Measurements from ENCODE around the gene LRRN4CL.
"Not testable (repeated sequence)": the region's sequence is repeated elsewhere in the genome, so short reads cannot be mapped to it uniquely, and the experiment has no call there.

LRRN4CL gene

DNA sequence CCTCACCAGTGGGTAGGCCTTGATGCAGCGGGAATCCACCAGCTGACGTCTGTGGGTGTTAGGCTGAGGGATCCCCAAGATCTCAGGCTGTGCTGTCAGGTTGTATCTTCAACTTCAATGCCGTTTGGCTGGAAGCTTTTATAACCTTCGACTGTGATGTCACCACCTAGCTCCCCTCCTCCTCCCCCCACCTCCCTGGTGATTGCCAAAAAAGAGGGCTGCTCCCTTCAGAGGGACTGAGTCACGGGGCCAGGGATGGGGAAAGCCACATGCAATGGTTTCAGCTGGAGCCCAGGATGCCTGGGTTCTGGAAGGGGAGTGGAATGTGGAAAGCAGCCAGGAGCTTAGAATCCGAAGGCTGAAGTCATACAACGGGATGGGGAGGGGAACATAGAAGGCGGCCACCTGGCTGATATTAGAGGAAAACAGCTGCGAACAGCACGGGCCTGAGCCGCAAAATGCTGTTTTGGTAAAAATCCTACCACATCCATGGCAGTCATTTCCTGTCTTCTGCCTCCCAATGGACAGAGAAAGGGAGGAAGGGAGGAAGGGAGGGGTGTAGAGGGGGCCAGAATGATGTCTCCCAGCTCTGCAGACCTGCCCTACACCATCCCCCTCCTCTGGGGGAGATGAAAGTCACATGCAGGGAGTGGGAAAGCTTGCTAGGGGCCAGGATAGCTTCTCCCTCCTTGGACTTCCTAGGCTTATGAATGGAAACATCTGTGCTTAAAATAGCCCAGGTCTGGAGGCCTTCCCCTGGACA, at the start of gene LRRN4CL:
Gene LRRN4CL (minus strand): TSS at position 110 of the 763 bp plus-strand sequence. CDS start 1,022 bp downstream, outside the sequence.
- DNase-seq (ENCODE audit: extremely low read depth in 1 of 2, low read depth in 1 of 2), result no peak

DNA sequence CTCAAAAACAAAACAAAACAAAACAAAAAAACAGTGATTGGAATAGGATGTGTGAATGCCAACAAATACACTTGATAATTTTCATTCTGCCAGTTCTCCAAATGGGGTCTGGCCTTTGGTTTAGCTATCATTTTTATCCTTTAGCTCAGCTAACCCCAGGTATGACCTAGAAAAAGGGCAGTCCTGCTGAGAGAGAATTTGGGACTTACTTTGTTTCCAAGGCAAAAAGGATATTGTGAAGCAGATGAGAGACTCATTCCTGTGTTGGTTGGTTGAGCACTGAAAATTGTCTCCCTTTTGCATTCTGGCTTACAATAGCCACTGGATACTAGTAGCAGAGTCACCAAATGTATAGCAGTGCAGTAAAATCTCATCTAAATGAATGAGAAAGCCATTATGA, 47.9 kb upstream of the LRRN4CL start:
- DNase-seq (ENCODE audit: extremely low read depth in 1 of 2, low read depth in 1 of 2), result no peak

DNA sequence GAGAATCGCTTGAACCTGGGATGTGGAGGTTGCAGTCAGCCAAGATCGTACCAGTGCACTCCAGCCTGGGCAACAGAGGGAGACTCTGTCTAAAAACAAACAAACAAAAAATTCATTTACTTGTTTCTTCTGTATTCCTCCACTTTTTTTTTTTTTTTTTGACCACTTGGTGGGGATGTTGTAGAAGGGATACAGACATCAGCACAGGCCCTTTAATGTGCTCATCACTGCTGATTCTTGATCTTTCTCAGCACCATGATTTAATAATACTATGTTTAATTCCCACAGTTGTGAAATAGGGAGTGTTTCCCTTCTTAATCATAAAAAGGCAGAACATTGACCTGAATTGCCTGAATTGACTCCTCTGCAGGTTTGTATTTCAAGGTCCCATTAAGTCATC, 43.5 kb upstream of the LRRN4CL start:
- no peak for DNase-seq (ENCODE audit: extremely low read depth in 1 of 2, low read depth in 1 of 2)

DNA sequence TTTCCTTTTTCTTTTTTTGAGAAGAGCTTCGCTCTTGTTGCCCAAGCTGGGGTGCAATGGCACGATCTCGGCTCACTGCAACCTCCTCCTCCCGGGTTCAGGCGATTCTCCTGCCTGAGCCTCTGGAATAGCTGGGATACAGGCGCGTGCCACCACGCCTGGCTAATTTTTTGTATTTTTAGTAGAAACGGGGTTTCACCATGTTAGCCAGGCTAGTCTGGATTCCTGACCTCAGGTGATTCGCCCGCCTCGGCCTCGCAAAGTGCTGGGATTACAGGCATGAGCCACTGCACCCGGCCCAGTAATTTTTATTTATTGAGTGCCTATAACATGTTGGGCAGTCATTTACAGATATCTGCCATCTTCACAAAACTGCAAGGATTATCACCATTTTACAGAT, 40.7 kb upstream of the LRRN4CL start:
- DNase-seq (ENCODE audit: extremely low read depth in 1 of 2, low read depth in 1 of 2), result not testable (repeated sequence)

DNA sequence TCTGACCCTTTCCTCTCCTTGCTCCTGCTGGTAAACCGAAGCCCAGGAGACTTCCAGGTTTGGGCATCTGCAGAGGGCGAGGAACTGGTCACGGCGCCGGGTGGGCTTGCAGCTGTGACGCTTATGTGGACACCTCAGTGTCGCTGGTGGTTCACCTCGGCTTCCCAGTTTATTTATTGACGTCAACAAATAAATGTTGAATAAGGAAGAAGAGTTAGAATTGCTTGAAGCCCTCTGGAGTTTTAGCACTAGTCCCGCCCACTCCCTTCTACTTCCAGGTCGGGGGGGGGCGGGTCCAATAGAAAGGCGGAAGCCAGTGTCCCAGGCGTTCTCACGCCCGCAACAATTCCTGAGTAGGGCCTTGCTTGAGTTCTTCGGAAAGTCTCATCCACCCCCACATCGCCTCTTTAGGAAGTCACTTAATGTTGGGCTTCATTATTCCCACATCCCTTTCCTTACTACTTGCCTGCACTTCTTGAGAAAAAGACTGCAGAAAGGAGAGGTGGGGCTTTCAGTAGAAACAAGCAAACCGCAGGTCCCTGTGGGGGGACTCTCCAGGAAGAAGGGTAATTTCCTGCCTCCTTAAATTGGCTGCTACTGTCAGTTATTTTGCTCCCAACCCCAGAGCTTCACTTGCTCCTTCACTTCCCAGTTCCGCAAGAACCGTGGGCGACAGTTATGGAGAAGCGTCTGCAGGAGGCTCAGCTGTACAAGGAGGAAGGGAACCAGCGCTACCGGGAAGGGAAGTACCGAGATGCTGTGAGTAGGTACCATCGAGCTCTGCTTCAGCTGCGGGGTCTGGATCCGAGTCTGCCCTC, 39.0 kb upstream of the LRRN4CL start, which contains the start of gene TTC9C:
Gene TTC9C (plus strand): TSS at position 316 of the 818 bp plus-strand sequence. CDS start 363 bp downstream, at position 679.
- DNase-seq (ENCODE audit: extremely low read depth in 1 of 2, low read depth in 1 of 2), result peak; percentile 58 to 79

DNA sequence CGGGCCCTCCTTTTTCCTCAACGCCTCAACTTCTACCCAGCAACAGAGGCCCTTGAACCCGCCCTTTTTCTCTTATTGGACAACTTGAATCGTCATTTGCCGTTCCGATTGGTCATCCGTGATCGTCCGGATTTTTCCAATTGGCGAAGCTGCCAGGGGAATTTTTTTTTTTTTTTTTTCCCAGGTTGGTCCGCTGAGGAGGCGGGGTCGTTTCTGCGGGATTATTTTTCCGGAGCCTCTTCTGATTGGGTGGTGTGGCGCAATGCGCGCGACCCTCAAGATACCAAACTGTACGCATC, 38.5 kb upstream of the LRRN4CL start:
- DNase-seq (ENCODE audit: extremely low read depth in 1 of 2, low read depth in 1 of 2), result peak; percentile 59 to 84

DNA sequence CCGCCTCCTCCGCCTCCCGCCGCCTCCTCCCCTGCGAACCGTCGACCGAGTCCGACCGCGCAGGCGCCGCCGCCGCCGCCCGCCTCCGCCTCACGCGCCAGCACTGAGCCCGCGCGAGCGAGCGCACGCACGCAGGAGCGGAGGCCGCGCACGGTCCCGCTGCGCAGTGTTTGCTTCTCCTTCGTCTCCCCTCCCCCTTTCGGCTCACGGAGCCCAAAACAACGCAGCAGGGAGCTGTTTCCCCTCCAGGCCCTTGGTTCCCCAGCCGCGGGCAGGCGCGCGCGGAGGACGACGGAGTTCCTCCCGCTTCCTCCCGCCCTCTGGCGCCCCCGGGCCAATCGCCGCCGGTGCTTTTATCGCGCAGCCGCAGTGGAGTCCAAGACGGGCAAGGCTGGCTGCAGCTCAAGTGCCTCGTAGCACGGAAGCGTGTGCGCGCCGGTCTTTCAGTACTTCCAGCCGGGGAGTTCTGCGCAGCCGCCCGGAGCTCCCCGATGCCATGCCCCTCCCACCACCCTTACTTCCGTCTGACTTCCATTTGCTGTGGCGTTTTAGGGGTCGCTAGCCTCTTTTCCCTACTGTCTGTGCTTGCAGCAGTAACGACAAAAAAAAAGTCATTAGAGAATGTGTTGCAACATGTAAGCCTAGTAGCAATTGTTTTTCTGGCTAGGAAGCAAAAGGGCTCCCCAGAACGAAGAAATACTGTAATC, 38.0 kb upstream of the LRRN4CL start, which contains the start of gene HNRNPUL2:
Gene HNRNPUL2 (minus strand): TSS at position 293 of the 707 bp plus-strand sequence. CDS start 301 bp downstream, outside the sequence.
- DNase-seq (ENCODE audit: extremely low read depth in 1 of 2, low read depth in 1 of 2), result peak; percentile 98

DNA sequence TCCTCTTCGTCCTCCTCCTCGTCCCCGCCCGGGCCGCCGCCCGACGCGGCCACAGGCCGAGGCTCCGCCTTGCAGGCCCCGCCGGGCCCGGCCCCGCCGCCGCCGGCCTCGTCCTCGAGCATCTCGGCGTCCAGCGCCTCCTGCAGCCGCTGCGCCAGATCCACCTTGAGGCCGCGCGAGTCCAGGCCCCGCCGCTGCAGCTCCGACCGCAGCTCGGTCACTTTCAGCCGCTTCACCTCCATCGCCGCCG, 37.5 kb upstream of the LRRN4CL start:
- peak in 1 of 2 donors; percentile 16 for DNase-seq (ENCODE audit: extremely low read depth in 1 of 2, low read depth in 1 of 2)

DNA sequence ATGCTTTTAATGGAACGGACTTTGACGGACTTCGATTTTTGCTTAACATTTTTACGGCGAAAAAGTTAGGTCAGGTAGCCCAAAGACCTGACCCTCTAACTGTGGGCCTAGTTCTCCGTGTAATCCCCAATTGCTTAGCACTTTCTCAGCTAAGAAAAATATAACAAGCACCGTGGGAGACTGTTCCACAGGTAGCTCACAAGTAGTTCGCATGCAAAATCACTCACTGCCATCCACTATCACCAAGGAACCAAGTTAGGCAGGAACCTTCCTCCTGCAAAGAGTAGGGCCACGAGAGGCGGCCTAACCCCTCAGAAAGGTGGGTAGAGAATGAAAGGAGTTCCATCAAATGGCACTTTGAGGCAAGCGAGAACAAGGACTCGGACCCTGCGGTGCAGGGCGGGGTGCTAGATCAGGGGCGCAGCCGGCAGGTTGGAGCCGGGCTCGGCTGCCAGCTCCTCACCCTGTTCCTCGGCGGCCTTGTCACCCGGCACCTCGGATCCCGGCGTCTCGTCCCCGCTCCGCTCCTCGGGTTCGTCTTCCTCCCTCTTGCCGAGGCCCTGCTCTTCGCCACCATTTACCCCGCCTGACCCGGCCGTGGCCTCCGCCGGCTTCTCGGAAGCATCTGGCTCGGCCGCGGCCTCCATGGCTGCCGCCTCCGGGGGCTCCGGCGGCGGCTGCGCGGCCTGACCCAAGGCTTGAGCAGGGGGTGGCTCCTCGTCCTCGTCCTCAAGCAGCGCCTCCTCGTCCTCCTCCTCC, 37.0 kb upstream of the LRRN4CL start:
- DNase-seq (ENCODE audit: extremely low read depth in 1 of 2, low read depth in 1 of 2), result no peak

DNA sequence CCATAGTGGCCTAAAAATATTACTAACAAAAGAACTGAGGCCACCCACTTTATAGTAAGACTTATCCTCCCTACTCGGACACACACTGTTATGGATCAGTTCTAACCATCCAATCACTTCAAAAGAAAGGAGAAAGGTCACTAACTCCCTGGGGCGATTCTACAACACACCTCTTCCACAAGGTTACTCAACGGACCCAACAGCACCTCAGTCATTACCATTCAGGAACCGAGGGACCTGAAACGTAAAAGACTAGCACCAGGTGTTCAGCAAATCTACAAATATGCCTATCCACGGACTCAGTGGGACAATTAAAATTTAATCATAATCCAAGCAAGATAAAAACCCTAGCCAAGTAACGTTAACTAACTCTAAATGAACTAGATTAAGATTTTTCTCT, 36.3 kb upstream of the LRRN4CL start:
- DNase-seq (ENCODE audit: extremely low read depth in 1 of 2, low read depth in 1 of 2), result no peak

DNA sequence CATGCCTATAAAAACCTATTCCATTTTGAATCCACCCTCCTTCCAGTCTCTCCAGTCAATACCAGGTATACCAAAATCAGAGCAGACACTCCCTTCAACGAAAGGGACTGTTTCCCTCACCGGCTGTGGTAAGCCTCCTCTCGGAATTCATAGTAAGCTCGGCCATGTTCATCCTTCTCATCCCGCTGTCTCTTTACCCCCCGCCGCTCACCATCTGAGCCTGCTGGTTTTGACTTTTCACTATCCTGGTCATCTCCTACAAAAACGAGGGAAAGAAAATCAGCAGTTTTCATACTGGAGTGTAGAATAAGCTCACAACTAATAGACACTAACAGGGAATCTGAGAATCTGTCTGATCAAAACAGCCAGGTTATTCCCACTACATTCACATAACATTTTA, 34.8 kb upstream of the LRRN4CL start:
- no peak for DNase-seq (ENCODE audit: extremely low read depth in 1 of 2, low read depth in 1 of 2)

DNA sequence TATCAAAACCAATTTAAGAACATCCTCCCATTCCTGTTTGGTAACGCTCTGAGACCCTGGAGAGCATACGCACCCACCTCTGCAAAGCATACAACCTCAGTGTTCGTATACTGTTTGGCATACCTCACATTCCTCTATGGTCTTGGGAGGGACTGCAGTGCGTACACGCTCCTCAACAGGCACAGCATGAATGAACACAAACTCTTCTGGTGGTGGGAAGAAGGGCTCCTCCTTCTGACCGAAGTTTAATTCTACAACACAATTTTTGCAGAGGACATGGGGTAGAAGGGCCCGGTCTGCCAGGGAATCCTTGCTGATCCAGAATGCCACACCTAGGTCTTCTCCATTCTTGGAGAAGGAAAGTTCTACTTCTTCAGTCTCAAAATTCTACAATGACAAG, 32.7 kb upstream of the LRRN4CL start:
- DNase-seq (ENCODE audit: extremely low read depth in 1 of 2, low read depth in 1 of 2), result no peak

DNA sequence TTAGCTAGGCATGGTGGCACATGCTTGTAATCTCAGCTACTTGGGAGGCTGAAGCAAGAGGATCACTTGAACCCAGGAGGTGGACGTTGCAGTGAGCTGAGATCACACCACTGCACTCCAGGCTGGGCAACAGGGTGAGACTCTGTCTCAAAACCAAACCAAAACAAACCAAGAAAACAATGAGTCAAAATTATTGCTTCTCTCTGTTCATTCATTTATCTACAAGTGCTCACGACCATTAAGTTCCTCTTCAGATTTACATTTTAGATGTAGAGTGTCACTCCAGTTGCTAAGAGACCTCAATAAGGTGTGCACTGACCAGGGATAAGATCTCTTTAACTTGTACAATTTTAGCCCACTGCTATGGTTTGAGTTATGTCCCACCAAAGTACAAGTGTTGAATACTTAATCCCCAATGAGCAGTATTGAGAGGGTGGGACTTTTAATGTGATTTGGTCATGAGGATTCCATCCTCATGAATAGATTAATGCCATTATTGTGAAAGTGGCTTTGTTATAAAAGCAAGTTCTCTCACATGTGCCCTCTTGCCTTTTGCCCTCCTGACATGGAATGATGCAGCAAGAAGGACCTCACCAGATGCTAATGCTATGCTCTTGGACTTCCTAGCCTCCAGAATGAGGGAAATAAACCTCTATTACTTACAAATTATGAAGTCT, 30.1 kb upstream of the LRRN4CL start:
- DNase-seq (ENCODE audit: extremely low read depth in 1 of 2, low read depth in 1 of 2), result no peak

DNA sequence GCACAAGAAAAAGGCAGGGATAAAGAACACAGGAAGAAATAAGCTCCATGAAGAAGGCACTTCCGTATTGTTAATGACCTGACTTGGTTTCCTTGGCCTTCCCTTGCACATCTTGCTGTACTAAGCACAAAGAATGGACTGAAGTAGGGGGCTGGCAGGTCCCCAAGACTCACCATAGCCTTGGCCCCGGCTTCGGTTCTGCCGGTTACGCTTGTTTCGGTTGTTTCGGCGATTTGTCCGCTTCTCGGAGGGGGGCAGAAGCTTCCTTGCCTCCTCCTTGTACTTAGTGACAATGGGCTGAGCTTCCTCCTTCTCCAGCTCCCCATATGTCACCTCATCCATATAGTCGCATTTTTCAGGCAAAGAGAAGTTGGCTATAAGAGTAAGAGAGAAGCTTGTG, 27.5 kb upstream of the LRRN4CL start:
- DNase-seq (ENCODE audit: extremely low read depth in 1 of 2, low read depth in 1 of 2), result no peak

DNA sequence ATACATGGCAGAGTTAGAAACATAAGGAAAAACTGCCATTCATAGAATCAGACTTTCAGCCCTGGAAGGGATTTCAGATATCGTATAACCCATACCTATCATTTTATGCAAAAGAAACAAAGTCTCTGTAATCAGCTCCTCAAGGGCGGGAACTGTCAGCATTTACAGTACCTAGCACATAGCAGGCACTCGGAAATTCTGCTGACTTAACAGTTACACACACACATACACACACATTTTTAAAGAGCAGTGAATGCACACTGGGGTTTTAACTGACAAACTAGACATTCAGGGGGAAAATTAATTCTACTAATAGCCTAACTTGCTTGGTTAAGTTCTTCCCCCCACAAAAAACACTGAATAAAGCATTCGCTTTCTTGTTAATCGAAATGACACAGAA, 26.9 kb upstream of the LRRN4CL start:
- DNase-seq (ENCODE audit: extremely low read depth in 1 of 2, low read depth in 1 of 2), result no peak

DNA sequence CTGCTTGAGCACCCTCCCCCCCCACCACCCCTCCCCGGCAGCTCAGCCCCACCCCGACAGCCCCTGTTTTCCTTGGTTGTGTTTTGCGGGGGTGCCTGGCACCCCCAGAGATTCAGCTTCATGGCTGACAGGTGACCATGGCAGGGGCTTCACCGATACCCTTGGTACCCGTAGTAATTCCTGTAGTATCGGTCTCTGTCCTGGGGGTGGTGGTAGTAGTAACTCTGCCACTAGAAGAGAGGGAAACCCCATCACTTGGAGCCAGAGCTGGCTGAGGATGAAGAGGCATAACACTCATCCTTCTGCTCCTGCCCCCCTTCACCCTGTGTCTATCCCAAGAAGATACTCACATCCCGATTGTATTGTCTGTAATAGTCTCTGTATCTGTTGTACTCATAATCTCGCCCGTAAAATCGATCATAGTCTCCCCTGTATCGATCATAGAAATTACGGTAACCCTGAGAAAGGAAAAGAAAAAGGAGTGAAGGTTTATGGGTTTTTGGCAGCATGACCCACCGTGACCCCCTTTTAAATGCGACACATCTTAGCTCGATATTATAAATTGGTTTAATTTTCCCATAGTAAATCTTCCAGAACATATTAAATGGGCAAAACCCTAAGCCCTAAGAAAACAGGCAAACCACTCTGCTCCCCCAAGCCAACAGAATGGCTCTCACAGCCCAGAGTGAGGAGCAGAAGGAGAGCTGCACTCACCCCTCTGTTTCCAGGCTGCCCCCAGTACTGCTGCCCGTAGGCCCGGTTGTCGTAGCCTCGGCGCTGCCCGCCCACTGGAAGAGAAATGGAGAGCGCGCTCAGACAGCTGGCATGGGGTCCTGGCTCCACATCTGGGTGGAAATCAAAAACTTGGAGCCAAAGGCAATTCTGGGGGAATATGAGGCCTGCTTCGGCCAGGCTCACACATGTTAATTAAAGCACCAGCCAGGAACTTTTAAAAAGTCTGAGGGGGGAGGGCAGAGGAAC, 26.1 kb upstream of the LRRN4CL start:
- no peak for DNase-seq (ENCODE audit: extremely low read depth in 1 of 2, low read depth in 1 of 2)

DNA sequence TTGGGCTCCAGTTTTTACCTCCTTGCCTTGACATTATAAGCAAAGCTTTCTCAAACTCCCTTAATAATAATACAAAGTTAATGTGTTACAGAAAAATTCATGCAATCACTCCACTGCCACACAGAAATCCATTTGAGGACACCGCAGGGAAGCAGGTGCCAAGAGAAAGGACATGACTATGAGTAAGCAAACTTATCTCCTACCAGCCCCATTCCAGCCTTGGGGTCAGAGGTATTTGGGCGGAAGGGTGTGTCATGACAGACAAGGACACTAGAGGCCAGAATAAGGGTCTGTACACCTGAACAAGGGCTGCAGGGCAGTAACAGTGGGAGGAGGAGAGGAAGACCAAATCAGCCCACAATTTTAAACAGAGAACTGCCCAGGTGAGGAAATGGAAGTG, 24.0 kb upstream of the LRRN4CL start:
- no peak for DNase-seq (ENCODE audit: extremely low read depth in 1 of 2, low read depth in 1 of 2)

DNA sequence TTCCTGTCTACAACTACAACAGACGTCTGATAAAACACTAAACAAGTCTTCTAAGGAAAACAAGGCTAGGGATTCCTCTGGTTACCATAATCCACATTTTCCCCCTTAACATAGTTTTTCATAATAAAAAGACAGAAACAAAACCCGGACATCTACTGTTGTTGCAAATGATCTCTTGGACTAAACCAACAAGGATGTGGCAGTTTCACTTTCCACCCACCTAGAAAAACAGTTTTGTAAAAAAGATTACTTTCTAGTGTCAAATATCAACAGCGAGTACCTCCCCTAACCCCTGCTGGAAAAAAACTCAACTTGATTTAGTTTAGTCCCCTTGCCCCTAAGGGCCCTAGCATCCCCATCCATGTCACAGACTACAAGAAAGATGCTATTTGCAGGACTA, 23.5 kb upstream of the LRRN4CL start:
- DNase-seq (ENCODE audit: extremely low read depth in 1 of 2, low read depth in 1 of 2), result no peak

DNA sequence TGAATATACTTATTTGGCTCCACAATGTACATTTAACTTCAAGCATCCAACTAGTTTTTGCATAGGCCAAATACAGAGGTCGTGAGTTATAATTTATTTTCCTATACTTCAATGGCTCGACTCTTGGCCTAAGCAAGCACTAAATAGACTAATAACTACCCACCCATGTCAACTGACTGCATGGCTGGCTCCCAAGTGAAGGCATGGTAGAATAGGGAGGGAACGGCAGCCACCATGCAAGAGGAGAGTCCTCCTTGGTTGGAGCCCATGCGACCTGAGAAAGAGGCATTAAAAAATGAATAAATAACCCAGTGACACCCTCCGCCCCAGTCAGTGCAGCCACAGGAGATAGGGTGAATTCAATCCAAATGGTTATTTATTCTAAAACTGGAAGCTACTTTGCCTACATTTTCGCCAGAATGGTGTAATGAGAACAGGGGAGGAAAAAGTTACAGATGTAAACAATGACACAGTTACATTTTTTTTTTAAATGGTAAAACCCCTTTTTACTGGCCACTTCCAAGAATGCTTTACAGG, 23.0 kb upstream of the LRRN4CL start:
- DNase-seq (ENCODE audit: extremely low read depth in 1 of 2, low read depth in 1 of 2), result no peak
